GM13976 (cell line): ENCODE measurements around the gene CRYBA1.
A peak's percentile ranks its signal among the peaks of the same experiment; 100 is the strongest.
"Not testable (repeated sequence)": the region's sequence is repeated elsewhere in the genome, so short reads cannot be mapped to it uniquely, and the experiment has no call there.

Experiments used
- DNase-seq: peaks from one replicate; pipeline ENCODE4 v3.0.0; 2012; ENCODE audit warnings: low spot score
- in situ Hi-C: fragments of 300-500 bp; cut with MboI; formaldehyde crosslinking; loops from one replicate; pipeline ENCODE4 v1.12.0; 2022; ENCODE audit warnings: low sequenced_read_pairs, mixed read lengths, inconsistent platforms; ENCODE audit not compliant: unreplicated experiment
- TF ChIP-seq, protein P1 (sequence below): IDR thresholded peaks from 2 replicates; pipeline ENCODE4 v1.5.1; 2012; ENCODE audit warnings: borderline replicate concordance, mild to moderate bottlenecking; ENCODE audit not compliant: insufficient read depth; ENCODE audit errors: extremely low read depth, missing control alignments, control extremely low read depth

Gene CRYBA1

DNA sequence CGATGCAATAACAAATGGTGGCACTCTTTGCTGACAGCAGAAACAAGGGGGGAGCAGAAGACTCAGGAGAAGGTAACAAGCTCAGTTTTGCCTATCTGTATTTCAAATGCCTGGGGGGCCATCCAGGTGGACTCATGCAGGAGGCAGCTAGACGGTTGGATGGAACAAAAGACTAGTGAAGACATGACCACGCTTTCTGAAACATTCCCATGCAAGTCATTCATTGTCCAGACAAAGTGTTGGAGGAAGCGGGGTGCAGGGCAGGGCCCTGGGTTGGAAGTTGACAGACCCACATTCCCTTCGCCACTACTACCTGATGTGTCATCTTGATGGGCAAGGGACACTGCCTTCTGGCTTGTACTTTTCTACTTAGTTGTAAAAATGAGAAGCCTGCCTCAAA lies 29.8 kb upstream of the CRYBA1 start:
- TF ChIP-seq, protein P1, sequence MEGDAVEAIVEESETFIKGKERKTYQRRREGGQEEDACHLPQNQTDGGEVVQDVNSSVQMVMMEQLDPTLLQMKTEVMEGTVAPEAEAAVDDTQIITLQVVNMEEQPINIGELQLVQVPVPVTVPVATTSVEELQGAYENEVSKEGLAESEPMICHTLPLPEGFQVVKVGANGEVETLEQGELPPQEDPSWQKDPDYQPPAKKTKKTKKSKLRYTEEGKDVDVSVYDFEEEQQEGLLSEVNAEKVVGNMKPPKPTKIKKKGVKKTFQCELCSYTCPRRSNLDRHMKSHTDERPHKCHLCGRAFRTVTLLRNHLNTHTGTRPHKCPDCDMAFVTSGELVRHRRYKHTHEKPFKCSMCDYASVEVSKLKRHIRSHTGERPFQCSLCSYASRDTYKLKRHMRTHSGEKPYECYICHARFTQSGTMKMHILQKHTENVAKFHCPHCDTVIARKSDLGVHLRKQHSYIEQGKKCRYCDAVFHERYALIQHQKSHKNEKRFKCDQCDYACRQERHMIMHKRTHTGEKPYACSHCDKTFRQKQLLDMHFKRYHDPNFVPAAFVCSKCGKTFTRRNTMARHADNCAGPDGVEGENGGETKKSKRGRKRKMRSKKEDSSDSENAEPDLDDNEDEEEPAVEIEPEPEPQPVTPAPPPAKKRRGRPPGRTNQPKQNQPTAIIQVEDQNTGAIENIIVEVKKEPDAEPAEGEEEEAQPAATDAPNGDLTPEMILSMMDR: no peak
- DNase-seq: no peak
- in situ Hi-C loops: no loop called here

DNA sequence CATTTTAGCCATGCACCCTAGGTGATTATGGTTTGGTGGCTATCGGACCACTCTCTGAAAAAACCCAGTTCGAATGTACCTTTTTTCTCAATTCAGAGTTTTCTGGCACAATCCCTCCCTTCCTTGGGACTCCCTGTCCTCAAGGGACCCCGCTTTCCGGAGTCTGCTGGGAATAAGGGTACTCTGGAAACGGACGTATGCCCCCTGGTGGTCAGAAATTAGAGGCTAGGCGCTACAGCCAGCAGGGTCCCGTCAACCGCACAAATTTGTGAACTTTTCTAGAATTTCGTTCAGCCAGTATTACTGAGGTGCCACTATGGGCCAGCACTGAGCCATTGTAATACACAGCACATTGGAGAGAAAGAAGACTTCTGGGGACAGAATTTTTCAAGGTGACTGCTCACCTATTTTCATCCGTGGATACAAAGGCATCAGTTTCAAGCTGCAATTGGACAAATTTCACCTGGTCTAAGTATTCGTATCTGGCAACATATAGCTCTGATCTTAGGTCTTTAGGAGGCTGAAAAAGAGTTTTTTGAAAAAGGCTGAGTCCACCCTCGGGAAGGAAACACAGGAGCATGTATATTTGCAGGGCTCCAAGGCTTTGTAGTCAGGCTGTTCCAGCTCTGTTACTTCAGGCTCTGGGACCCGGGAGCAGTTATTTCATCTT lies 27.1 kb upstream of the CRYBA1 start:
- in situ Hi-C loops: no loop called here
- TF ChIP-seq, protein P1: peak; percentile 81
- DNase-seq: peak; percentile 83

DNA sequence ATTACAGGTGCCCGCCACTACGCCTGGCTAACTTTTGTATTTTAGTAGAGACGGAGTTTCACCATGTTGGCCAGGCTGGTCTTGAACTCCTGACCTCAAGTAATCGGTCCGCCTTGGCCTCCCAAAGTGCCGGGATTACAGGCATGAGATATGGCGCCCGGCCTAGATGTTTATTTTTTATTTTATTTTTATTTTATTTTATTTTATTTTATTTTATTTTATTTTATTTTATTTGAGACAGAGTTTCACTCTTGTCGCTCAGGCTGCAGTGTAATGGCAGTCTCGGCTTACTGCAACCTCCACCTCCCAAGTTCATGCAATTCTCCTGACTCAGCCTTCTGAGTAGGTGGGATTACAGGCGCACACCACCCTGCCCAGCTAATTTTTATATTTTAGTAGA lies 25.3 kb upstream of the CRYBA1 start:
- in situ Hi-C loops, DNase-seq: not testable (repeated sequence)

DNA sequence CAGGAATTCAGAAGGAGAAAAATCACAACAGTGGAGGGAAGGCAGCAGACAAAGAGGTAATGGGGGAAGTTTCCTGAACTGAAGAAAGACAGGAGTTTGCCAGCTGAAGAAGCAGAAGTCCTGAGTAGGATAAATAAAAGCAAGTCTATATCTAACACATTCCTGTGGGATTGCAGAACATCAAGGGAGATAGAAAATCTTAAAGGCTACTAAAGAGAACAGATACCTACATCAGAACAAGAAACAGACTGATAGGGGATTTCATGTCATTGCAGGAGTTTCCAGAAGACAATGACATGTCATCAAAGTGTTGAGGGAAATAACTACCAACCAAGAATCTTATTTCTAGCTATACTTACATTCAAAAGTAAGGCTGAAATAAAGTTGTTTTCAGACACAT lies 21.3 kb upstream of the CRYBA1 start:
- in situ Hi-C loops: no loop called here
- DNase-seq: peak; percentile 58
- TF ChIP-seq, protein P1: no peak

DNA sequence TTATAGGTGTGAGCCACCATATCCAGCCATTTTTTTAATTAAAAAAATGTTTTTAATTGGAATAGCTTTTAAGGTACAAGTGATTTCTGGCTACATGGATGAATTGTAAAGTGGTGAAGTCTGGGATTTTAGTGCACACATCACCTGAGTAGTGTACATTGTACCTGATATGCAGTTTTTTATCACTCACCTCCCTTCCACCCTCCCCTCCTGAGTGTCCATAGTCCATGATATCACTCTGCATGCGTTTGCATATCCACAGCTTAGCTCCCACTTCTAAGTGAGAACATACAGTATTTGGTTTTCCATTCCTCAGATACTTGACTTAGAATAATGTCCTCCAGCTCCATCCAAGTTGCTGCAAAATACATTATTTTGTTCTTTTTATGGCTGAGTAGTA lies 13.4 kb upstream of the CRYBA1 start:
- in situ Hi-C loops: no loop called here
- TF ChIP-seq, protein P1: no peak
- no peak for DNase-seq

DNA sequence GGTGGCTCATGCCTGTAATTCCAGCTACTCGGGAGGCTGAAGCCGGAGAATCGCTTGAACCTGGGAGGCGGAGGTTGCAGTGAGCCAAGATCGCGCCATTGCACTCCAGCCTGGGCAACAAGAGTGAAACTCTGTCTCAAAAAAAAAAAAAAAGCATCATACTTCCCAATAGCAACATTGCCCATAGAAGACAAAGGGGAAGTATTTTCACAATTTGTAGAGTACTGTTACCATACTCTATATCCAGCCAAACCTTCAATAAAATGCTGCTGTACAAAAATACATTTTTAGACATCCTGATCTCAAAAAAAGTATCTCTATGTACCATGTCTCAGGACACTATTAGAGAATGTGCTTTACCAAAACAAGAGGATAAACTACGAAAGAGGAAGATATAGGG lies 11.7 kb upstream of the CRYBA1 start:
- in situ Hi-C loops, DNase-seq: not testable (repeated sequence)

DNA sequence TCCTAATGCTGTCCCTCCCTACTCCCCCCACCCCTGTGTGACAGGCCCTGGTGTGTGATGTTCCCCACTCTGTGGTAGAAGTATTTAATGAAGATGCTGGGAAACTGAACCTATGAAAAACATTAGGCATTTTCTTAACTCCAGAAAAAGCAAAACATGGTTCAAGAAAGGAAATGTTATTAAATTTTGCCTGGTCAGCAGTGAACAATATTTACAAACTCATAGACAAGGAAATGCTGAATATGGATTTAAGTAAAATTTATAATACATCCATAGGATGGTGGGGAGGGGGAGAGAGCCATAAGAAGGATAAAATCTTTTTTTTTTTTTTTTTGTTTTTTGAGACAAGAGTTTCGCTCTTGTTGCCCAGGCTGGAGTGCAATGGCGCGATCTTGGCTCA lies 10.8 kb upstream of the CRYBA1 start:
- in situ Hi-C loops: no loop called here
- DNase-seq: no peak
- TF ChIP-seq, protein P1: no peak
